HG03103 (cell line): ENCODE measurements around the gene SAMD10.
"Not testable (repeated sequence)": the region's sequence is repeated elsewhere in the genome, so short reads cannot be mapped to it uniquely, and the experiment has no call there.

ENCODE experiments used
- ATAC-seq: cut with Tn5 transposase; IDR thresholded peaks from one replicate; pipeline ENCODE4 v1.9.1; 2021; ENCODE audit warnings: low read depth; ENCODE audit not compliant: unreplicated experiment

Gene SAMD10

GRCh38 chr20:64003960-64004725 is 24.7 kb upstream of the SAMD10 start:
- ATAC-seq: no peak

- ATAC-seq: no peak
Measured at GRCh38 chr20:64001607-64002011, 22.2 kb upstream of the SAMD10 start.

GRCh38 chr20:64000906-64001305 is 21.5 kb upstream of the SAMD10 start:
- ATAC-seq: no peak

- no peak for ATAC-seq
Measured at GRCh38 chr20:63982937-63983336, 3.5 kb upstream of the SAMD10 start.

GRCh38 chr20:63980806-63981728 is 1.6 kb upstream of the SAMD10 start, which contains the start of gene PRPF6:
Gene PRPF6, plus strand, starts transcription at chr20:63981132. Its CDS starts 114 bp downstream, at chr20:63981246.
- peak; percentile 53 for ATAC-seq

- no peak for ATAC-seq
Measured at GRCh38 chr20:63980317-63980805, 919 bp upstream of the SAMD10 start.

GRCh38 chr20:63979229-63979556 is 249 bp downstream of the SAMD10 start:
- ATAC-seq: no peak

- ATAC-seq: peak; percentile 40
Measured at GRCh38 chr20:63978319-63979228, 868 bp downstream of the SAMD10 start.

- ATAC-seq: no peak
Measured at GRCh38 chr20:63977739-63978276, 1.6 kb downstream of the SAMD10 start.

GRCh38 chr20:63976980-63977738 is 2.3 kb downstream of the SAMD10 start:
- ATAC-seq: no peak

- not testable (repeated sequence) for ATAC-seq
Measured at GRCh38 chr20:63976511-63976910, 2.9 kb downstream of the SAMD10 start.

- ATAC-seq: no peak
Measured at GRCh38 chr20:63974402-63975200, 4.8 kb downstream of the SAMD10 start.

- no peak for ATAC-seq
Measured at GRCh38 chr20:63973636-63974401, 5.6 kb downstream of the SAMD10 start.

GRCh38 chr20:63973160-63973479 is 6.3 kb downstream of the SAMD10 start:
- no peak for ATAC-seq

- no peak for ATAC-seq
Measured at GRCh38 chr20:63972312-63973159, 6.9 kb downstream of the SAMD10 start.

- not testable (repeated sequence) for ATAC-seq
Measured at GRCh38 chr20:63971960-63972311, 7.5 kb downstream of the SAMD10 start.

GRCh38 chr20:63970714-63971431 is 8.6 kb downstream of the SAMD10 start:
- ATAC-seq: no peak
